K562 (cell line): ENCODE measurements around the gene CARD10. TPM values are rescaled to one million over a fixed set of nuclear protein-coding genes. Genes with fewer than 3 reads are reported as not detected.

Source experiments
- FOXJ2 ChIP-seq: fragments of 200-800 bp; sonication (Bioruptor generic); IDR thresholded peaks from 2 replicates; pipeline ENCODE4 v1.6.1; 2016; ENCODE audit warnings: missing genetic modification characterization, missing compliant biosample characterization
- GMEB1 ChIP-seq: fragments of 250-450 bp; sonication (Bioruptor Pico); IDR thresholded peaks from 2 replicates; pipeline ENCODE4 v1.4.0; 2020; ENCODE audit warnings: mild to moderate bottlenecking
- HLTF ChIP-seq: fragments of 450-650 bp; IDR thresholded peaks from 2 replicates; pipeline ENCODE4 v1.6.1; 2016
- L3MBTL2 ChIP-seq: fragments of 450-650 bp; IDR thresholded peaks from 2 replicates; pipeline ENCODE4 v1.6.1; 2016; ENCODE audit warnings: mild to moderate bottlenecking, moderate library complexity
- MNT ChIP-seq, 2 experiments: fragments of 450-650 bp; conservative IDR thresholded peaks; 2 replicates each; pipeline ENCODE4 v1.6.1; 2017; ENCODE audit warnings: mild to moderate bottlenecking in 2 of 2, moderate library complexity in 2 of 2
- SAFB ChIP-seq: fragments of 200-400 bp; formaldehyde crosslinking; IDR thresholded peaks from 2 replicates; pipeline ENCODE4 v1.6.1; 2017; ENCODE audit warnings: low read depth, low read length, borderline replicate concordance
- UBTF ChIP-seq, 2 experiments: IDR thresholded peaks; 2 replicates each; pipeline ENCODE4 v1.6.1; 2012; ENCODE audit warnings: improper control_type of control experiment in 2 of 2, low read depth in 2 of 2, low read length in 2 of 2, borderline replicate concordance in 1 of 2
- ZBED1 ChIP-seq: IDR thresholded peaks from 2 replicates; pipeline ENCODE4 v1.6.1; 2014
- ZBTB1 ChIP-seq: sonication (generic); formaldehyde crosslinking; IDR thresholded peaks from 2 replicates; pipeline ENCODE4 v1.8.1; 2023; ENCODE audit warnings: missing genetic modification reagents, low read depth, mild to moderate bottlenecking, borderline replicate concordance
- ZBTB11 ChIP-seq, 3 experiments: fragments of 200-800 bp in 1 of 3; fragments of 250-450 bp in 1 of 3; fragments of 450-650 bp in 1 of 3; sonication (Bioruptor Pico) in 1 of 3; sonication (Bioruptor generic) in 1 of 3; formaldehyde crosslinking in 1 of 3; IDR thresholded peaks; 2 replicates each; pipeline versions ENCODE4 v1.6.1 to v1.8.0; 2016 to 2022; ENCODE audit warnings: mild to moderate bottlenecking in 2 of 3, missing genetic modification characterization in 2 of 3, missing compliant biosample characterization in 1 of 3, moderate library complexity in 1 of 3
- ZKSCAN8 ChIP-seq: fragments of 200-800 bp; sonication (Bioruptor generic); IDR thresholded peaks from 2 replicates; pipeline ENCODE4 v1.6.1; 2016; ENCODE audit warnings: missing genetic modification characterization, missing compliant biosample characterization
- ZNF518B ChIP-seq: fragments of 250-450 bp; sonication (Bioruptor Pico); IDR thresholded peaks from 2 replicates; pipeline ENCODE4 v1.5.0; 2021; ENCODE audit warnings: mild to moderate bottlenecking, moderate library complexity
- polyA plus RNA-seq, 8 experiments: library from polyadenylated mRNA; depleted of rRNA in 4 of 8; stranded (reverse) in 5 of 8; unstranded in 3 of 8; fragments of >200 nt; fragmentation: Nextera tagmentation in 2 of 8; fragmentation: Illumina TruSeq in 1 of 8; extraction: Ambion mirVana in 2 of 8; extraction: Trizol in 1 of 8; gene quantifications; 2 replicates each; pipeline versions ENCODE4 v1.2.1 to v1.2.3, GENCODE V29; 2011 to 2014; ENCODE audit warnings: inconsistent platforms in 1 of 8, missing spikeins in 1 of 8
- total RNA-seq, 7 experiments: library from RNA; depleted of rRNA in 6 of 7; stranded (reverse); fragments of >200 nt in 6 of 7; fragmentation: Illumina TruSeq in 2 of 7; extraction: Trizol in 2 of 7; gene quantifications; 2 replicates each; pipeline versions ENCODE4 v1.2.1 to v1.2.3, GENCODE V29; 2011 to 2021; ENCODE audit warnings: low replicate concordance in 1 of 7

CARD10 gene
- total and polyA plus RNA-seq, 9 of the 15 experiments (the other 6 are each of a cell fraction or from before 2014, with no cell fraction given) = 0.13 to 5.8 (median 1.6) TPM

GRCh38 chr22:37519268-37520195 is at the start of gene CARD10 (continued):
- TF ChIP-seq GMEB1 (no peak), ZBTB11 (CRISPR knock-in tag; IDR thresholded peaks at IDR 0.05) (peak in 1 of 3 experiments; percentile 45; a peak in 2 of 6 replicates), ZNF518B (CRISPR knock-in tag) (no peak), UBTF (IDR thresholded peaks at IDR 0.05; ENCODE audit: borderline replicate concordance in 1 of 2, low read depth in 2 of 2, low read length in 2 of 2) (0 out of 4 replicates have a peak, but pooled peaks of 1 of the 2 experiments have one; percentile 50), FOXJ2 (tag) (no peak), ZKSCAN8 (CRISPR knock-in tag) (no peak), MNT (conservative IDR thresholded peaks at IDR 0.05) (no peak), L3MBTL2 (no peak), SAFB (0 out of 2 replicates have a peak, but pooled peaks have one; percentile 49), ZBED1 (no peak), ZBTB1 (CRISPR knock-in tag) (no peak), HLTF (no peak)
